Measurements from ENCODE around the gene ARHGDIG. TPM values are rescaled to one million over a fixed set of nuclear protein-coding genes. Genes with fewer than 3 reads are reported as not detected.
"Not testable (repeated sequence)": the region's sequence is repeated elsewhere in the genome, so short reads cannot be mapped to it uniquely, and the experiment has no call there.

ARHGDIG gene
- total RNA-seq, 4 donors from 2014 or later: 1.2 to 2.7 (median 1.8) TPM

DNA sequence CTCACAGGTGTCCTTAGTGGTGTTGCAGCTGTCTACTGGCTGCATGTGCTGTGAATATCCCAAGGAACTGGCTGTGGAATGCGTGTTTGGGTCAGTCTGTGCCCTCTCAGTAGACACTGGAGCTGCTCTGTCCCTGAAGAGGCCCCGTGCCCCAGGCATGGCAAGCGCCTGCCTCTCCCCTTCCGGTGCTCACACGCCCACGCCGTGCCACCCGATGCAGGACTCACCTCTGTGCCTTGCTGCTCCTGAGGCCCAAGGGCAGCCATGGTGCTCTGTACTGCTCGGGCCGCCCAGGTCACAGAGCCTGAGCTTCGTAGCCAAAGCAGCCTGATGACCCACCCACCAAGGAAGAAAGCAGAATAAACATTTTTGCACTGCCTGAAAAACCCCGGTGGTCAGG lies 14.7 kb upstream of the ARHGDIG start:
- ATAC-seq: no peak
- WGBS, 2 donors (ENCODE audit: low coverage in 1 of 2): 69% methylated on average over 8 of the region's 12 CpGs; no CpG with 5 or more reads in 1 of the 2 donors
- H3K4me3 ChIP-seq: no peak overlapping the region
- no peaks in the 10 kb centered on the region for H3K4me1 ChIP-seq
- H3K27ac ChIP-seq: no peak overlapping the region
- TF ChIP-seq EP300 (IDR thresholded peaks at IDR 0.05) (no peak), POLR2AphosphoS5 (IDR thresholded peaks at IDR 0.05) (no peak), POLR2A (IDR thresholded peaks at IDR 0.05) (no peak)
- TF ChIP-seq, protein P1, sequence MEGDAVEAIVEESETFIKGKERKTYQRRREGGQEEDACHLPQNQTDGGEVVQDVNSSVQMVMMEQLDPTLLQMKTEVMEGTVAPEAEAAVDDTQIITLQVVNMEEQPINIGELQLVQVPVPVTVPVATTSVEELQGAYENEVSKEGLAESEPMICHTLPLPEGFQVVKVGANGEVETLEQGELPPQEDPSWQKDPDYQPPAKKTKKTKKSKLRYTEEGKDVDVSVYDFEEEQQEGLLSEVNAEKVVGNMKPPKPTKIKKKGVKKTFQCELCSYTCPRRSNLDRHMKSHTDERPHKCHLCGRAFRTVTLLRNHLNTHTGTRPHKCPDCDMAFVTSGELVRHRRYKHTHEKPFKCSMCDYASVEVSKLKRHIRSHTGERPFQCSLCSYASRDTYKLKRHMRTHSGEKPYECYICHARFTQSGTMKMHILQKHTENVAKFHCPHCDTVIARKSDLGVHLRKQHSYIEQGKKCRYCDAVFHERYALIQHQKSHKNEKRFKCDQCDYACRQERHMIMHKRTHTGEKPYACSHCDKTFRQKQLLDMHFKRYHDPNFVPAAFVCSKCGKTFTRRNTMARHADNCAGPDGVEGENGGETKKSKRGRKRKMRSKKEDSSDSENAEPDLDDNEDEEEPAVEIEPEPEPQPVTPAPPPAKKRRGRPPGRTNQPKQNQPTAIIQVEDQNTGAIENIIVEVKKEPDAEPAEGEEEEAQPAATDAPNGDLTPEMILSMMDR (IDR thresholded peaks at IDR 0.05): no peak
- peaks cover 0 to 52% of the 10 kb centered on the region in 2 donors for H3K36me3 ChIP-seq
- H3K27me3 ChIP-seq: no peaks in the 10 kb centered on the region
- no peaks in the 10 kb centered on the region for H3K9me3 ChIP-seq

DNA sequence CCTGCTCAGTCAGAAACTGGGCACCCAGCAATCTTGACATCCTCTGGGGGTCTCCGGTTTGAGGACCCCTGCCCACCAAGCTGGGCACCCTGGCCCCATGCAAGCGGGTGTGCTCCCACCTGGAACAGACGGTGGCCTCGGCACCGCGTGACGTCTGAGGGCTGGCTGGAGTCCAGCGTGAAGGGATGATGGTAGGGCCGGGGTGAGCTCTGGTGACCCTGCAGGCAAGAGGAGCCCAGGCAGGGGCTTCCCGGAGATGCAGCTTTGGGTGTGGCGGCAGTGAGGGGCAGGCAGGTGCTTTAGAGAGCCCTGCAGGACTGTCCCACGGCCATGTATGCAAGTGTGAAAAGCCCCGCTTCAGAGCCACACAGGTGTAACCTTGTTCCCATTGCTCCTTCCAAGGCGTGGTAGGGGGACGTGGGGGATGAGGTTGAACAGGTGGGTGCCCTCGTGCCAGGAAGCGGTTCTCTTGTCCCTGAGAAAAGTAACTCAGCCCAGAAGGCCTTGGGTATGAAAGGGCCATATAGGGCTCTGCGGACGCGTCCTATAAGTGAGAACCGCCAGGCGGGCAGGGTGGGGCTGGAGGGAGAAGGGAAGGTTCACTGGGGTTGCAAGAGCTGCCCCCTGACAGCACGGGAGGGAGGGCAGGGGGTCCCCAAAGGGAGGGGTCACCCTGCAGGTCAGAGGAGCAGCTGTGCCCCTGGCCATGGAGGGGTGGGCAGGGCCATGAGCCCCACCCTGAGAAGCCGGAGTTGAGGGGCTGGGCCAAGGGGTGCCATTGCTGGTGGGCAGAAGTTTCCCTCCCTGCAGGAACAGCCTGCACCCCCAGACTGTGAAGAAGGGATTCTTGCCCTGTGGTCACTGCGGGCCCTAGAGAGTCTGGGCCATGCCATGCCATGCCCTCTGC lies 13.9 kb upstream of the ARHGDIG start:
- H3K9me3 ChIP-seq: no peaks in the 10 kb centered on the region
- H3K27me3 ChIP-seq: no peaks in the 10 kb centered on the region
- WGBS, 2 donors (ENCODE audit: low coverage in 1 of 2): 60 to 80% methylated on average over 1 to 2 of the region's 25 CpGs
- no peak overlapping the region for H3K27ac ChIP-seq
- no peak overlapping the region for H3K4me3 ChIP-seq
- no peak for ATAC-seq
- TF ChIP-seq EP300 (IDR thresholded peaks at IDR 0.05) (no peak), POLR2A (IDR thresholded peaks at IDR 0.05) (no peak), POLR2AphosphoS5 (IDR thresholded peaks at IDR 0.05) (no peak)
- TF ChIP-seq, protein P1 (IDR thresholded peaks at IDR 0.05): no peak
- H3K36me3 ChIP-seq: peaks cover 0 to 44% of the 10 kb centered on the region in 2 donors
- H3K4me1 ChIP-seq: no peaks in the 10 kb centered on the region

DNA sequence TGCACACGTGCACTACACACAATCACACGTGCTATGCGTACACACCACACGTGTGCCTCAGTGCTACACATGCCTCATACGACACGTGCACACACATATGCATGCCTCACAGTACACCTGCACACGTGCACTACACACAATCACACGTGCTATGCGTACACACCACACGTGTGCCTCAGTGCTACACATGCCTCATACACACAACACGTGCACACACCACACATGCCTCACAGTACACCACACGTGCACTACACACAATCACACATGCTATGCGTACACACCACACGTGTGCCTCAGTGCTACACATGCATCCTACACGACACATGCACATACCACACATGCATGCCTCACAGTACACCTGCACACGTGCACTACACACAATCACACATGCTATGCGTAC lies 12.8 kb upstream of the ARHGDIG start:
- H3K27ac ChIP-seq, H3K9me3 ChIP-seq, H3K27me3 ChIP-seq, H3K4me1 ChIP-seq, H3K4me3 ChIP-seq, ATAC-seq: not testable (repeated sequence)
- peaks cover 0 to 33% of the 10 kb centered on the region in 2 donors for H3K36me3 ChIP-seq
- WGBS, 2 donors (ENCODE audit: low coverage in 1 of 2): 81 to 84% methylated on average over 16 to 17 of the region's 17 CpGs

DNA sequence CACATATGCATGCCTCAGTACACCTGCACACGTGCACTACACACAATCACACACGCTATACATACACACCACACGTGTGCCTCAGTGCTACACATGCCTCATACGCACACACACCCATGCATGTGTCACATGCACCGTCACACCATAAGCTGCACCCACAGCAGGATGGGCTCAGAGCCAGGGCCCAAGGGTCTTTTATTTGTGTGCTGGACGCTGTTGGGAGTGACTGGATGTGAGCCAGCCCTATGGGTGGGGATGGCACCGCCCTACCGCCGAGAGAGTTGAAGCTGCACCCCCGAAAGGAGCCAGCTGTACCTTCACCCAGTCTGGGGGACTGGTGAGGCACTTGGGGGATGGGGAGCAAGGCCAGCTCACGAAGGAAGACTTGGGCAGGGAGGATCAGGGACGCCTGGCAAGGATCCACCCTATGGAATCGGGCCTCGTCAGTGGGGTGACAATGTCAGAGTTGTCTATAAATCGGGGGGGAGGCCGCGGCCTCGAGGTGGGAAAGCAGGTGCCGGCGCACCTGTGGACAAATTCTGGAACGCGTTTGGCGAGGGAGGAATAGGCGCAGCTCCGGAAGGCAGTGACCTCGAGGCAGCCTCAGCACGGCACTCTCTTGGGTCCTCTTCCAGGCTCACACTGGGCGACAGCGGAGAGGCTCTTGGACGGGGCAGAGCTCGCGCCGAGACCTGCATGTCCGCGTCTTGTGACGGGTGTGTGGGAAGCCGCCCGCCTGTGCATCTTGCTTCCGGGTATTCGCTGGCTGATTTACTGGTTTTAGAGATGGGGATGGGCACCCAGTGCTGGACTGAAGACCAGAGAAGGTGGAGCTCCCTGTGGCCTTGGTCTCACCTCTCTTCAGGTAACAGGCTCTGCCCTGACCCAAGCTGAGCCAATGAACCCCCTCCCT lies 12.0 kb upstream of the ARHGDIG start:
- H3K27ac ChIP-seq: no peak overlapping the region
- H3K4me3 ChIP-seq: no peak overlapping the region
- ATAC-seq: no peak
- 76% methylated on average over 18 of the region's 40 CpGs; no CpG with 5 or more reads in 1 of the 2 donors for WGBS, 2 donors (ENCODE audit: low coverage in 1 of 2)
- no peaks in the 10 kb centered on the region for H3K27me3 ChIP-seq
- TF ChIP-seq POLR2AphosphoS5 (IDR thresholded peaks at IDR 0.05) (no peak), POLR2A (IDR thresholded peaks at IDR 0.05) (no peak), EP300 (IDR thresholded peaks at IDR 0.05) (no peak)
- TF ChIP-seq, protein P1 (IDR thresholded peaks at IDR 0.05): no peak
- H3K4me1 ChIP-seq: no peaks in the 10 kb centered on the region
- H3K36me3 ChIP-seq: peaks cover 0 to 25% of the 10 kb centered on the region in 2 donors
- H3K9me3 ChIP-seq: no peaks in the 10 kb centered on the region

DNA sequence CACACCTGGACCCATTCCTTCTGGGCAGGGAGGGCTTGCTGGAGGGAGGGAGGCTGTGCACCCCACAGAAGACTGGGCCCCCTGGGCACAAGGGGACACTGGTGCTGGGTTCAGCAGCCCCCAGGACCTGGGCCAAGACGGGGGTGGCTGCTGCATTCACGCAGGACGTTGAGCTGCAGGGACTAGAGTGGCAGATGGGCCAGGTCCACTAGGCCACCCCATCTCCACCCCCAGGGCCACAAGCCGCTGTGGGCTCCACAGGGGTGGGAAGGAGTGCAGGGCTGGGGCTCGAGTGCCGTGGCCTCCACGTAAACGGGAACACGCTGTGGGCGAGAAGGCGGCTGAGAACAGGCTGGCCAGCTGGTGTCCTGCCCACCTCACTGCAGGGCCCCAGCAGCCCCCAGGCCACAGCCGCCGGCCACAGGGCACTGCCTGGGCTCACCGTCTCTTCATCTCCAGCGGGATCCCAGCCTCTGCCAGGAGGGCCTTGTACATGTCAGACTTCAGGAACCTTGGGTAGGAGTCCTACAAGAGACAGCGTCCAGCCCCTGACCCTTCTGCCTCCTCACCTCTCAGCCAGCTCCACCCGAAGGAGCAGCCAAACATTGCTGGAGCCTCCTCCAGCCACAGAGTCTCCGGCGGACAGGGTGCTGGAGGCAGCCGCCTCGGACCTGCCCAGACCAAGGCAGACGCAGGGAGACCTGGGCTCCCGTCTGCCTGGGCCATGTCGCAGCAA lies 11.2 kb upstream of the ARHGDIG start:
- no peak for ATAC-seq
- peaks cover 0 to 17% of the 10 kb centered on the region in 2 donors for H3K36me3 ChIP-seq
- no peaks in the 10 kb centered on the region for H3K27me3 ChIP-seq
- no peak overlapping the region for H3K4me3 ChIP-seq
- TF ChIP-seq, protein P1 (IDR thresholded peaks at IDR 0.05): no peak
- TF ChIP-seq EP300 (IDR thresholded peaks at IDR 0.05): no peak
- no CpG with 5 or more reads among the region's 24 CpGs for WGBS, 2 donors (ENCODE audit: low coverage in 1 of 2)
- no peaks in the 10 kb centered on the region for H3K9me3 ChIP-seq
- H3K4me1 ChIP-seq: peaks cover 0 to under 1% (median 0%) of the 10 kb centered on the region in 3 donors
- H3K27ac ChIP-seq: no peak overlapping the region
